Spinal cord (tissue), 10 donors: ENCODE results near the gene VSX1. TPM values are rescaled to one million over a fixed set of nuclear protein-coding genes. Genes with fewer than 3 reads are reported as not detected.

Experiments
- DNase-seq, 6 donors: peaks; one replicate each; pipeline versions ENCODE4 v3.0.0 to v3.0.0-alpha.2; 2013 to 2015; ENCODE audit warnings: low spot score in 6 of 6, low read depth in 4 of 6
- H3K27ac ChIP-seq: one replicate; pipeline ENCODE4 v1.5.1; 2013; ENCODE audit warnings: low read depth, low read length, control low read depth
- H3K27me3 ChIP-seq: one replicate; pipeline ENCODE4 v1.6.1; 2013; ENCODE audit warnings: low read length; ENCODE audit not compliant: control insufficient read depth, insufficient read depth
- H3K36me3 ChIP-seq: one replicate; pipeline ENCODE4 v1.6.1; 2013; ENCODE audit warnings: low read length; ENCODE audit not compliant: control insufficient read depth, insufficient read depth
- H3K4me1 ChIP-seq: one replicate; pipeline ENCODE4 v1.6.1; 2013; ENCODE audit warnings: low read length; ENCODE audit not compliant: control insufficient read depth, insufficient read depth
- H3K4me3 ChIP-seq: one replicate; pipeline ENCODE4 v1.5.1; 2013; ENCODE audit warnings: low read depth, low read length, control low read depth
- H3K9me3 ChIP-seq: one replicate; pipeline ENCODE4 v1.6.1; 2013; ENCODE audit warnings: low read length; ENCODE audit not compliant: control insufficient read depth, insufficient read depth
- WGBS: methylation state at CpG from one replicate; pipeline ENCODE4 v1.1.5; 2013; ENCODE audit warnings: missing lambda C conversion rate; ENCODE audit not compliant: insufficient coverage; 5-methylcytosine and 5-hydroxymethylcytosine counted together
- polyA plus RNA-seq, 2 donors: library from polyadenylated mRNA; unstranded; fragments of 120-200 nt; gene quantifications; one replicate each; pipeline ENCODE4 v1.2.1, GENCODE V29; 2013; ENCODE audit not compliant: insufficient read length in 2 of 2
- total RNA-seq, 2 donors: library from RNA; depleted of rRNA in 1 of 2; stranded (reverse); fragments of 120-200 nt in 1 of 2; fragments of >200 nt in 1 of 2; gene quantifications; one replicate each; pipeline versions ENCODE4 v1.2.3 to v1.2.4, GENCODE V29; 2013 to 2014
- donor health status: healthy.

The VSX1 gene
- total and polyA plus RNA-seq, 4 donors = 0.11 to 1.1 (median 0.75) TPM

- WGBS = 98% methylated on average over 4 of the region's 4 CpGs
- Histone ChIP-seq H3K4me1 (peaks cover 13% of the 10 kb centered on the region), H3K27me3 (no peaks in the 10 kb centered on the region), H3K9me3 (no peaks in the 10 kb centered on the region), H3K36me3 (peaks cover 27% of the 10 kb centered on the region), H3K4me3 (no peak overlapping the region), H3K27ac (no peak overlapping the region)
- DNase-seq = no peak
Observed at GRCh38 chr20:25025986-25026605, 55.8 kb downstream of the VSX1 start.

Other genes with a start within 250 kb of the VSX1 start
- gene CST7, start 132.9 kb downstream of the VSX1 start, total RNA-seq = 1 to 10 TPM in 1 of 2 donors, under 1 TPM in 1; 0.55 to 8.5 TPM
- not detected for gene CST7, start 132.9 kb downstream of the VSX1 start, polyA plus RNA-seq
- 10 to 100 TPM; 89.8 to 97.1 TPM for gene APMAP, start 89.4 kb downstream of the VSX1 start, total RNA-seq
- gene APMAP, start 89.4 kb downstream of the VSX1 start, polyA plus RNA-seq = 100 to 1,000 TPM; 121 to 122 TPM
- gene ACSS1, start 24.0 kb downstream of the VSX1 start, total RNA-seq = 10 to 100 TPM; 11.2 to 37.3 TPM
- 10 to 100 TPM; 29.6 to 33.6 TPM for gene ACSS1, start 24.0 kb downstream of the VSX1 start, polyA plus RNA-seq
- 10 to 100 TPM; 36.0 to 59.3 TPM for gene ENTPD6, start 113.6 kb upstream of the VSX1 start, total RNA-seq
- gene ENTPD6, start 113.6 kb upstream of the VSX1 start, polyA plus RNA-seq = 100 to 1,000 TPM in 1 of 2 donors, 10 to 100 TPM in 1; 86.1 to 114 TPM
- 10 to 100 TPM; 71.4 to 85.3 TPM for gene PYGB, start 165.9 kb upstream of the VSX1 start, total RNA-seq
- gene PYGB, start 165.9 kb upstream of the VSX1 start, polyA plus RNA-seq = 100 to 1,000 TPM; 109 to 122 TPM